A673 (cell line): ENCODE results near the gene COQ8A. TPM values are rescaled to one million over a fixed set of nuclear protein-coding genes. Genes with fewer than 3 reads are reported as not detected.

Source experiments
- BruUV-seq: library from RNA; stranded (reverse); fragments of 400-500 nt; replicated peaks from 2 replicates; lab custom pipeline; 2021; lab: Mats Ljungman, UMichigan
- CTCF ChIA-PET: fragments of 300-600 bp; sonication (Branson Sonifier 250); formaldehyde crosslinking; loops from one replicate; lab custom pipeline; 2022; ENCODE audit warnings: antibody characterized with exemption; lab: Charles Lee
- POLR2A ChIA-PET: fragments of 300-600 bp; sonication (Branson Sonifier 250); formaldehyde crosslinking; loops from one replicate; lab custom pipeline; 2022; ENCODE audit warnings: antibody characterized with exemption; ENCODE audit not compliant: low non-redundant PET; lab: Charles Lee
- DNase-seq: peaks from one replicate; pipeline ENCODE4 v3.0.0-alpha.2; 2015; ENCODE audit warnings: low spot score
- H3K27ac ChIP-seq: fragments of 200-600 bp; sonication (generic); 2 replicates; pipeline ENCODE4 v1.5.1; 2016; ENCODE audit warnings: mixed run types, low read depth, mild to moderate bottlenecking, mixed read lengths, antibody characterized with exemption, low read length; ENCODE audit not compliant: poor library complexity, severe bottlenecking
- H3K27me3 ChIP-seq: fragments of 200-600 bp; sonication (generic); replicated peaks from 2 replicates; pipeline ENCODE4 v1.6.1; 2017; ENCODE audit warnings: mixed run types, low read depth, mild to moderate bottlenecking, mixed read lengths, antibody characterized with exemption, low read length; ENCODE audit not compliant: insufficient read depth, poor library complexity
- H3K36me3 ChIP-seq: fragments of 200-600 bp; sonication (generic); 2 replicates; pipeline ENCODE4 v1.6.1; 2016; ENCODE audit warnings: mixed run types, mild to moderate bottlenecking, mixed read lengths, antibody characterized with exemption, low read length; ENCODE audit not compliant: insufficient read depth, poor library complexity, severe bottlenecking
- H3K4me1 ChIP-seq: fragments of 200-600 bp; sonication (generic); 2 replicates; pipeline ENCODE4 v1.6.1; 2017; ENCODE audit warnings: mixed run types, mild to moderate bottlenecking, mixed read lengths, antibody characterized with exemption, low read length; ENCODE audit not compliant: insufficient read depth, poor library complexity, severe bottlenecking
- H3K4me3 ChIP-seq: fragments of 200-600 bp; sonication (generic); 2 replicates; pipeline ENCODE4 v1.5.1; 2016; ENCODE audit warnings: low read depth, mixed run types, mild to moderate bottlenecking, mixed read lengths, low read length; ENCODE audit not compliant: poor library complexity, severe bottlenecking
- H3K9me3 ChIP-seq: fragments of 200-600 bp; sonication (generic); 2 replicates; pipeline ENCODE4 v1.6.1; 2016; ENCODE audit warnings: mixed run types, low read depth, mild to moderate bottlenecking, mixed read lengths, antibody characterized with exemption, low read length; ENCODE audit not compliant: poor library complexity, severe bottlenecking
- EZH2 ChIP-seq: fragments of 200-600 bp; sonication (generic); IDR thresholded peaks from 2 replicates; pipeline ENCODE4 v1.6.1; 2017; ENCODE audit warnings: borderline replicate concordance, low read depth, mild to moderate bottlenecking, mixed read lengths, antibody characterized with exemption, low read length; ENCODE audit not compliant: poor library complexity, severe bottlenecking
- intact Hi-C: fragments of 100-400 bp; cut with micrococcal nuclease; formaldehyde crosslinking; loops from one replicate; pipeline ENCODE4 v1.10.0; 2022; ENCODE audit not compliant: unreplicated experiment
- total RNA-seq: library from RNA; stranded (reverse); gene quantifications from 2 replicates; pipeline ENCODE4 v1.2.3, GENCODE V29; 2021
- TF ChIP-seq, protein P1 (sequence below): fragments of 300-800, 200-600 bp; sonication (generic); conservative IDR thresholded peaks from 2 replicates; pipeline ENCODE4 v1.5.1; 2017; ENCODE audit warnings: low read depth, mild to moderate bottlenecking, antibody characterized with exemption, low read length, moderate library complexity, mixed read lengths

The COQ8A gene
- total RNA-seq, 1 experiment from 2014 or later = 7.7 TPM

DNA sequence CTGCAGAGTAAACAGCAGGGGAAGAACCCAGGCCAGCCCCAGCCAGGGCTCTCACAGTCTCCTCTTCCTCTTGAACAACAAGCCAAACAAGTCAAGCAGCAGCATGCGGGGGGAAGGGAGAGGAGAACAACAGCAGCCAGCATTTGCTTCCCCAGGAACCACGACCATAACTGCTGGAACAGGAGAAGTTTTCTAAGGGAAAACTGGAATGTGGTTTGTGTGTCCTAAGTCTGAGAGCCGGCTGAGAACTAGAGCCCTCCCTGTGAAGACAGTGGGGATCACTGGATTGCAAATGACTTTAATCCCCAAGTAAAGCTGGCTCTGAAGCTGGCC, 48.2 kb downstream of the COQ8A start:
- POLR2A ChIA-PET = no interaction called here
- TF ChIP-seq, protein P1, sequence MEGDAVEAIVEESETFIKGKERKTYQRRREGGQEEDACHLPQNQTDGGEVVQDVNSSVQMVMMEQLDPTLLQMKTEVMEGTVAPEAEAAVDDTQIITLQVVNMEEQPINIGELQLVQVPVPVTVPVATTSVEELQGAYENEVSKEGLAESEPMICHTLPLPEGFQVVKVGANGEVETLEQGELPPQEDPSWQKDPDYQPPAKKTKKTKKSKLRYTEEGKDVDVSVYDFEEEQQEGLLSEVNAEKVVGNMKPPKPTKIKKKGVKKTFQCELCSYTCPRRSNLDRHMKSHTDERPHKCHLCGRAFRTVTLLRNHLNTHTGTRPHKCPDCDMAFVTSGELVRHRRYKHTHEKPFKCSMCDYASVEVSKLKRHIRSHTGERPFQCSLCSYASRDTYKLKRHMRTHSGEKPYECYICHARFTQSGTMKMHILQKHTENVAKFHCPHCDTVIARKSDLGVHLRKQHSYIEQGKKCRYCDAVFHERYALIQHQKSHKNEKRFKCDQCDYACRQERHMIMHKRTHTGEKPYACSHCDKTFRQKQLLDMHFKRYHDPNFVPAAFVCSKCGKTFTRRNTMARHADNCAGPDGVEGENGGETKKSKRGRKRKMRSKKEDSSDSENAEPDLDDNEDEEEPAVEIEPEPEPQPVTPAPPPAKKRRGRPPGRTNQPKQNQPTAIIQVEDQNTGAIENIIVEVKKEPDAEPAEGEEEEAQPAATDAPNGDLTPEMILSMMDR = no peak
- no peak for TF ChIP-seq EZH2

DNA sequence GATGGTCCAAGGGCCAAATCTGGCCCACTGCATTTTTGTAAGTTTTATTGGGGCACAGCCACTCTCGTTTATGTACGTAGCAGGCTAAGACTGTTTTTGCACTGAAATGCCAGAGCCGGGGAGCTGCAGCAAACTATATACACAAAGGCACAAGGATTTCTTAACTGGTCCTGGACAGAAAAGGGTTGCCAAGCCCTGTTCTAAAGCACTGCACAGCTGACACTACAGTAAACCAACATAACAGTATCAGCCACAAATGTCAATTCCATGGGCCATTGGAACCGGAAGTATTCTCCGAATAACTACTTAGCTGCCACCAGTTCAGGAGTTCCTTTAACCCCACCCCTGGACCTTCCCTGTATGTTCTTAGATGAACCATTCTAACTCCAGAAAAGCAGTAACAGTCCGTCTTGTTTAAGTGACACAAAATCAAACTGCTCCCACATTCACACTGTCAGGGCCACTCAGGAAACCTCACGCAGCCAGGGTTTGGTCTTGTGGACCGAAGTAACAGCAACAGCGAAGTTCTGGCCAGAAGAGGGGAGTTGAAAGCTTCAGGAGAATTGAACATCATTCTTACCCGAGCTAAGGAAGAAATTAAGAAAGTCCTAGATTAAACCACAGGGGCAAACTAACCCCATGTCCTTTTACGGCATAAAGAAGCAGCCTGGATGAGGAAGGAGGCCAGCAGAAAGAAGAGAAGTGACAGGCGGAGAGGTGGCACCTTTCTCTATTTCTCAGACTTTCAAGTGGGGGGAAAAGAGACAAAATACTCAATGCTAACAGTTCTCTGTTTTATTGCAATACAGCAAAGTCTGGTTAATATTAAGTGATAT, 49.2 kb downstream of the COQ8A start:
- Histone ChIP-seq H3K4me1 (no peaks in the 10 kb centered on the region), H3K9me3 (no peaks in the 10 kb centered on the region), H3K36me3 (no peaks in the 10 kb centered on the region), H3K27me3 (no peaks in the 10 kb centered on the region), H3K27ac (no peak overlapping the region), H3K4me3 (no peak overlapping the region)
- TF ChIP-seq EZH2 = no peak
- TF ChIP-seq, protein P1 = no peak
- intact Hi-C loops = no loop called here
- ChIA-PET CTCF (no interaction called here), POLR2A (no interaction called here)
- no peak for DNase-seq
- BruUV-seq = no TSS peak

More for the DNA sequence above, 48.2 kb downstream of the COQ8A start:
- DNase-seq = no peak
- Histone ChIP-seq H3K27ac (no peak overlapping the region), H3K4me1 (no peaks in the 10 kb centered on the region), H3K27me3 (no peaks in the 10 kb centered on the region), H3K36me3 (no peaks in the 10 kb centered on the region), H3K4me3 (no peak overlapping the region), H3K9me3 (no peaks in the 10 kb centered on the region)
- CTCF ChIA-PET = no interaction called here
- no TSS peak for BruUV-seq
- intact Hi-C loops = no loop called here

DNA sequence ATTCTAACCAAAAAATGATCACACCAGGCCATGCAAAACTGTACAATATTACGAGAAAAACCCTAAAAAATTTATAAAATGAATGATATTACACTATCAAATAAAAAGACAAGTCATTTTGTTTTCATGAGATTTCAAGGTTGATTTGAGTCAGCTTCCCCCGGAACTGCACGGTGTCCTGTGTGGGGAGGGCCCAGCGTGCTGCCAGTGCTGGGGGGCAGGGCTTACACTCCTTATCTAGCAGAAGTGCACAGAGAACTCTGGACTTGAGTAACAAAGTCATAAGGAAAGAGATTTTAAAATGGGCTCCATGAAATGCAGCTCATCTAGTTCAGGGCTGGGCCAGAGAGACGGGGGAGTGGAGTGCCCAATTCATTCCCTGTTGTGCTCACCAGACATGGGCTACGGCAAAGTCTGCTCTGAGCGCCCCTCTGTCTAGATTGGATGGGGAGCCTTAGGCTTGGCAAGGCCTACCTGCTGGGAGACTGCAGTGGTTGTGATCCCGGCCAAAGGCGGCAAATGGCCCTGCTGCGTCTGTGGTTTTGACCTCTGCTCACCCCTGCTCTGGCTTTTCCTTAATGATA, 50.1 kb downstream of the COQ8A start:
- no peaks in the 10 kb centered on the region for H3K4me1 ChIP-seq
- ChIA-PET POLR2A (no interaction called here), CTCF (no interaction called here)
- BruUV-seq = no TSS peak
- H3K4me3 ChIP-seq = no peak overlapping the region
- intact Hi-C loops = no loop called here
- H3K27me3 ChIP-seq = no peaks in the 10 kb centered on the region
- DNase-seq = no peak
- H3K36me3 ChIP-seq = no peaks in the 10 kb centered on the region
- no peak overlapping the region for H3K27ac ChIP-seq
- TF ChIP-seq EZH2 = no peak
- TF ChIP-seq, protein P1 = no peak
- H3K9me3 ChIP-seq = no peaks in the 10 kb centered on the region
